Measurements from ENCODE around the gene EPHA3.

GRCh38 chr3:89264037-89264560 is 156.7 kb downstream of the EPHA3 start:
- TF ChIP-seq EP300 (IDR thresholded peaks at IDR 0.05) (no peak), CTCF (IDR thresholded peaks at IDR 0.05) (no peak)

All from ovary (tissue), 3 donors.